Measurements from ENCODE around the gene BLACAT1.
"Not testable (repeated sequence)": the region's sequence is repeated elsewhere in the genome, so short reads cannot be mapped to it uniquely, and the experiment has no call there.

The BLACAT1 gene

GRCh38 chr1:205437570-205437969, 18.3 kb downstream of the BLACAT1 start:
- DNase-seq, result no peak

DNA sequence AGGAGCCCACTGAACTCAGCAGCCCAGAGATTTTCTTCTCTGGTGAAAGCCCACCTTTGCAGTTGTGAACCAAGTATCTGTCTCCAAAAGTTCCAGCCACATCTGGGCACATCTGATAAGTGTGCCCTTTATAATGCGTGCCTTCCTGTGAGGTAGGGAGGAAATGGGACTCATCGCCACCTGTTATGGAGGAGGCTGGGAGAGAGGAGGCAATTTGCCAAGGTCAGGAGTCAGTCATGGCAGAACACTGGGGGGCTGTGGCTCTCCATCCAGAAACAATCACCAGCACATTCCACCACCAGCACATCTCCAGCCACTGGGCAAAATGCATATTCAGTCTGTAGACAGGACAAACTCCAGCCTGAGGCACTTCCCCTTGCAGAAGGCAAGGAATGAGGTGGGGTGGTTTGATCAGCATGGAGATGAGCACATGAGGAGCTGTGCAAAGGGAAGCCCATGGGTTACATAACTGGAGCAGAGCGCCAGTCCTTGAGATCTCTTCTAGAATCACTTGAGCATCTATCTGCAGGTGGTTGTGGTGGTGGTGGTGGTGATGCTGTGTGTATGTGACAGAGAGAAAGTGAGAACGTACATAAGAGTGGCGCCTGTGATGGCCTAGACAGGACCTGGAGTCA, 19.0 kb downstream of the BLACAT1 start:
- DNase-seq, result no peak

GRCh38 chr1:205435578-205436573, 20.0 kb downstream of the BLACAT1 start:
- no peak for DNase-seq

- DNase-seq, result no peak
Measured at GRCh38 chr1:205434738-205435137, 21.1 kb downstream of the BLACAT1 start.

- not testable (repeated sequence) for DNase-seq
Measured at GRCh38 chr1:205432692-205433091, 23.2 kb downstream of the BLACAT1 start.

- no peak for DNase-seq
Measured at GRCh38 chr1:205432116-205432515, 23.7 kb downstream of the BLACAT1 start.

GRCh38 chr1:205430696-205431305, 25.0 kb downstream of the BLACAT1 start:
- DNase-seq, result peak; percentile 42 to 48

DNA sequence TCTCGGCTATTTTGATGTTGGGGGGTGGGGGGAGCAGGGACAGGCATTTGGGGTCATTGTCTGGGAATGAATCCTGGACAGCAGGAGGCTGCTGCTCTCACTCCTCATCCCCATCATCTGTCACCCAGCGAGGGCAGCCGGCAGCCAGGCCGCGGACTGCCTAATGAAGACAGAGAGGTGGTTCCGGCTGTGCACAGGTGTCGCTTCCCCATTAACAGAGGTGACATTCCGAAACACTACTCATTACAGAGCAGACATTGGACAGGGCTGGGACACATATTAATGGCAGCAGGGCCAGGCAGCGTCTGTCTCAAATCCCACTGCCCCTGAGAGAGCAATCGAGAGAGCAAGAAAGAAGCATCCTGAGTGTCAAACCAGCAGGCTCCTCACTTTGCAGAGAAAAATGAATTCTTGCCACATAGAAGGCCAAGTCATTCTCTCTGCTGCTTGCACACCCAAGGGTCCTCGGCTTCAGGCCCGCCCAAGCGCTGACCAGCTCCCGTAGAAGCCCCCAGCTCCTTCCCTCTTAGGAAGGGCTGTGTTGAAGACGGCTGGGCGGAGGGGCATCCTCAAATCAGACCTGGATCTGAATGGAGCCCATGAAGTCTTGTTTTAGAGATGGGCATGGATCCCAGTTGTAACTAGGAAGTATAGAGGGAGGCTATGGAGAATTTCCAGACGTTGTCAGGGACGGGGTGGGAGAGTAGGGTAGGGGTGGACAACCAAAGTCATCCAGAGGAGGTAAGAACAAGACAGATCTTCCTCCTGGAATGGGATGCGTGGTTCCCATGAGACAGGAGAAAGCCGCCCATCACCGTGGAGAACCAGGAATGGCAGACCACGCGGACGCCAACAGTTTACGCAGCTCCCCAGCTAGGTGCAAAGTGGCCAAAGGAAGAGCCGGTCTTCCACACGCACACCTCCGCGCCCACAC, 25.8 kb downstream of the BLACAT1 start:
- DNase-seq, result no peak

DNA sequence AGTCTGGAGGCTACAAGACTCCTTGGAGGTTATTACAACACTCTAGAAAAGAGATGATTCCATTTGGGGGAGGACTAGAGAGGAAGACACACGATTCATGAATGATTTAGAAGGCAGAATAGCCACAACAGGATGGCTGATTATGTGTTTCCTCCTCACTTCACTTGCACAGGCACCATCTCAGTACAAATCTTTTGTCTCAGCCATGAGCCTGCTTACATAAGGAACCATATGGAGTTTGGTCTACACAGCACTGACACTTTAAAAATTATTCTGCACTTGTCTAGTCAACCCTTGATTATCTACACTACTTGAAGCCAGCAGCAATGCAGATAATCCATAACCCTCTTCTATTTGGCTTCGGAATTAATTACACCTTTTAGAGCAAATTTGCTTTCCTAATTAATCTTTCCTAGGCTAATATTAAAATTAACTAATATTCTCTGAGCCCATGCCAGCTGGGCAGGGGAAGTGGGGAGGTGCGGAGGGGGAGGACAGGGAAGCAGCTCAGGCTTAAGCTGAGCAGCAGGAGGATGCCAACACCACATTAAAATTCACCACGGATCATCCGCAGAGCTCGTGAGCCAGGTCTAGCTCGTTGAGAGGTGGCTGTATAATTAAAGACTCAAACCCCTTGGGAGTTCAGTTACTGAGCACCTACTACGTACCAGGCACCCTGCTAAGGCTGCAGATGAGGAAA, 30.8 kb downstream of the BLACAT1 start:
- DNase-seq, result no peak

DNA sequence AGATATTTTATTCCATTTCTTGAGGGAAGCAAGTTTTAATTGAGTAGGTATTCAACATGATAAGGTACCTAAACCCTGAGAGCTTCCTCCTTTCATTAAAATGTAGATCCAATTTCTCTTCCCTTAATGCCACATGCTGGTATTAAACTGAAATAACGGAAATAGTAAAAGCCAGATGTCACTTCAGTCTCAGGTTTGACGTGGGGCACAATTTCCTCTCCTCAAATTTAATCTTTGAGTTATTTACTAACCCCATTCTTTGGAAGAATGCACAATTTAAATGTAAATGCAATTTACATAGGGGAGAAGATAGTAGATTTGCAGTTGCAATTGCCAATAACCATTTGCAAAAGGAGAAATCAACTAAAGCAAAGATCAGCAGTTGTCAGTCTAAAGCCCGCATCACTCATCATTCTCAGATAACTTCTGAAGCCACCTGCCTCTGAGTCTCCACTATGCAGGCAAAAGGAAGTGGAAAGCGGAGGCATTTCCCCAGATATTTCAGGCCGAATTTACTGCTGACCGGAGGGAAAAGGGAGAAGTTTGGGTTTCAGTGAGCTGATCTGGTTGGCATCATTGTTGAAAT, 31.9 kb downstream of the BLACAT1 start:
- DNase-seq, result no peak

DNA sequence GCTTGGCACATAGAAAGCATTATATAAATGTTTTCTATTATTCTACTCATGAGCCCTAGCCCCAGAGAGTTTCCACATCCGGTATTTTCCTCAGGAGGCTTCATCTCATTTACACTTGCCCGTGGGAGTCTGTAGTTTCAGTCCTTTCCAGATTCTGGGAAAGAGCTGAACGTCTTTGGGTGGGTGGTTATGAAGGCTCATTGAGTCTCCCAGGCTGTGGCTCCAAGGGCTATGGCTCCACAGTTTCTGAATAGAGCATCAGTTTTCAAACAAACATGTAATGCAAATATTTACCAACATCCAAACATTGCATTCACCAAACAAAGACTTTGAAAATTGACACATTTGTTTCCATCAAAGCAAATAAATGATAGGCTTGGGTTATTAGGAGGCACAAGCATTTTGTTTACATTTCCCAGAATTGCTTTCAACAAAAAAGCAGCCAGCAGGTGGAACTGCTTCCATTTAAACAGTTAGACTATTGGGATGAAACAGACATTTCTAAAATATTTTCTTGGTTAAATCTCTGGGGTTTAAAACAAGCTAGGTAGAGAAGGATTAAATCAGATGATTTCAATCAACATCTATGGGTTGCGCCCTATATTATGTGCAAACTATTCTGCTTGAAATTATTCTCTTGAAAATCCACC, 32.7 kb downstream of the BLACAT1 start:
- DNase-seq, result no peak

DNA sequence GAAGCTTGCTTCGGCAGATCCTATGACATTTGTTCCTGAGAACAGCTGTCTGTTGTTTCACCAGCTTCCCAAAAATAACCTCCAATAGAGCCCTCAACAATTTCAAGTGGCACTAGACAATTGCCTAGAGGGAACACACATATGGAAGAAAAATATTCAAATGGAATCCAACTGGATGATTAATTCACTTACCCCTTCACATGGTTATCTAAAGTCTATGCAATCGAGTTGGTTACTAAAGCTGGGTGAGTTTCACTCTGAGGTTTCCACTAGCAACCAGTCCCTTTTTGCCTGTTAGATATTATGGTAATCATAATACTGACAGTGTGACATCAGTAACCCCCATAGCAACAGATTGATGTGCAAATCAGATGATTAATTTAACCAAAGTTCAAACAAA, 34.0 kb downstream of the BLACAT1 start, which contains the start of gene LEMD1:
Gene LEMD1, minus strand, starts transcription at position 259 of the 400 bp plus-strand sequence. CDS start 1,520 bp downstream, outside the sequence.
- DNase-seq, result no peak

DNA sequence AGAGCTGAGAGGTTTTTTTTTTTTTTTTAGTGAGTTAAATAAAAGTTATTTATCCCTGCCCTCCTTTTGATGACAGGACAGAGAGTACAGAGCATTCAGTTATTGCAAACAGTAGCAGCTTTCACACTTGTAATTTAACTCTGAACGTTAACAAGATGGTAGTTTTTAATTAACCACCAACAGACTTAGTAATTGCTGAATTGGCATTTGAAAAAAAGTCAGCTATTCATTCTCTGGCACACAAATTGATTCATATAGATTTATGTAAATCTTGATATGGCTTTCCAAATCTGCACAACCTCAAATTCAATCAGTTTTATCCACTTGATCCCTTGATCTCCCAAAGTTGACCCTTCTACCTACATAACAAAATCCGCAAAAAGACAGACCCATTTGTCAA, 34.9 kb downstream of the BLACAT1 start:
- no peak for DNase-seq

DNA sequence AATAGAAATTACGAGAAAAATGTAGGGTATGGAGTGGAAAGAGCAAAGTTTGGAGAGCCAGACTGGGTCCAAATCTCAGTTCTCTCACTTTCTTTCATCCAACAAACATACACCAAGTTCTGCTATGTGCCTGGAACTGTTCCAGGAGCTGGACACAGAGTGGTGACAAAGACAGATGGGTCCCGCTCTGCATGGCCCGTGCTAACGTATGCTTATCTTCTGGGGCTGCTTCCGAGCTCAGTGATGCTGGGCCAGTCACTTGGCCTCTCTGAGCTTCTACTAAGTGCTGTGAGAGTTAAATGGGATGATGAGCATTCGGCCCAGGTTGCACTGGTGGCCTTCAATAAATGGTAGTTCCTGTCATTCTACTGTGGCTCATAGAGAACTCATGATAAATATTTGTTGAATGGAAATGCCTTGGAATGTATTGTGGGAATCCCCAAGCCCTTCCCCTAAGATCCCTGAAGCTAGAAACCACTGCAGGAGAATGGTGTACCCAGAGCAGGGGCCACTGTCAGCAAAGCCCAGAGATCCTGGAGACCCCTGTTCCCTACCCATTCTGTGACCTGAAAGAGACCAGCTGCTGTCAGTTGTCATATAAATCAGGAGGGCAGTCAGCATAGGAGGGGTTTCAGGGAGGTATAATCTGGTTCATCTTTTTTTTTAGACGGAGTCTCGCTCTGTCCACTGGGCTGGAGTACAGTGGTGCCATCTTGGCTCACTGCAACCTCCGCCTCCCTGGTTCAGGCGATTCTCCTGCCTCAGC, 37.8 kb downstream of the BLACAT1 start:
- DNase-seq, result no peak

DNA sequence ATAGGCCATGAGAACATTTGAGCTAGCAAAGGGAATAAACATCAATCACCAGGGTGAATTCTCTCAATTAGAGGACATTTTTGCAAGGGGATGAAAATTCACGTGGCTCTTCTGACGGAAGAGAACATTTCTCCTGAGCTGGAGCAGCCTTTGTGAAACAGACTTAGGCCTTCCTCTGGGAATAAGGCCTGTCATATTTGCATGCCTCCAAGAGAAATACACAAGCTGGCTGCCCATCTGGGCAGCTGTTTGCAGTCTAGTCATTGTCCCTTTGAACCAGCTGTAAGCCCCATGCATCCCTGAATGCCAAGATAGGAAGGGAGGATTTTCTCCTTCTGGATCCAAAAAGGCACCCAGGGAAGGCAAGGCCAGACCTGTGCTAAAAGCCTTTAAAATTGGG, 39.5 kb downstream of the BLACAT1 start:
- DNase-seq, result no peak

- DNase-seq, result no peak
Measured at GRCh38 chr1:205410581-205411298, 45.1 kb downstream of the BLACAT1 start.

DNA sequence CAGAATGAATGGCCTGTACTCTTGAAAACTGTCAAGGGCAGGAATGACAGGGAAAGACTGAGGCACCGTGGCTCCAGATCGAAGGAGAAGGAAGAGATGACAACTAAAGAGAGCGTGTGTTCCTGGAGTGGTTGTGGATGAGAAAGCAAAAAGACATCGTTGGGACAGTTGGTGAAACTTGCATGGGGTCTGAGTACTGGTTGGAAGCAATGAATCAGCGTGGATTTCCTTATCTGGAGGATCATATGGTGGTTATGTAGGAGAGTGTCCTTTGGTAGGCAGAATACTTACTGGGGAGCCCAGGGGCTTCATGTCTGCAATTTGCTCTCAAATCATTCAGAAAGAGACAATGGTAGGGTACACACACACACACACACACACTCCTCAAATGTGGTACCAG, 47.9 kb downstream of the BLACAT1 start:
- no peak for DNase-seq

GRCh38 chr1:205406252-205406651, 49.6 kb downstream of the BLACAT1 start:
- DNase-seq, result not testable (repeated sequence)
